Limb (tissue), 2 donors: Measurements from ENCODE around the gene LMBR1.
"Not testable (repeated sequence)": the region's sequence is repeated elsewhere in the genome, so short reads cannot be mapped to it uniquely, and the experiment has no call there.

Experiments used
- DNase-seq, 2 donors: peaks; one replicate each; pipeline ENCODE4 v3.0.0-alpha.2; 2016; ENCODE audit errors: extremely low spot score in 2 of 2

LMBR1 gene

GRCh38 chr7:156759579-156760202 lies 133.3 kb downstream of the LMBR1 start:
- DNase-seq, result no peak

GRCh38 chr7:156759143-156759542 lies 133.8 kb downstream of the LMBR1 start:
- no peak for DNase-seq

GRCh38 chr7:156754201-156754600 lies 138.8 kb downstream of the LMBR1 start:
- DNase-seq, result no peak

GRCh38 chr7:156753630-156754029 lies 139.4 kb downstream of the LMBR1 start:
- no peak for DNase-seq

GRCh38 chr7:156753229-156753560 lies 139.8 kb downstream of the LMBR1 start:
- no peak for DNase-seq

- no peak for DNase-seq
These were observed 140.4 kb downstream of the LMBR1 start for GRCh38 chr7:156752367-156753228.

- no peak for DNase-seq
These were observed 141.7 kb downstream of the LMBR1 start for GRCh38 chr7:156751319-156751718.

GRCh38 chr7:156747718-156748117 lies 145.3 kb downstream of the LMBR1 start:
- no peak for DNase-seq

GRCh38 chr7:156746891-156747290 lies 146.1 kb downstream of the LMBR1 start:
- no peak for DNase-seq

GRCh38 chr7:156739596-156739995 lies 153.4 kb downstream of the LMBR1 start:
- DNase-seq, result no peak

- no peak for DNase-seq
These were observed 157.1 kb downstream of the LMBR1 start for GRCh38 chr7:156735851-156736250.

- no peak for DNase-seq
These were observed 159.3 kb downstream of the LMBR1 start for GRCh38 chr7:156733638-156734037.

- no peak for DNase-seq
These were observed 160.8 kb downstream of the LMBR1 start for GRCh38 chr7:156732091-156732625.

GRCh38 chr7:156731651-156732050 lies 161.3 kb downstream of the LMBR1 start:
- no peak for DNase-seq

GRCh38 chr7:156725936-156726335 lies 167.0 kb downstream of the LMBR1 start:
- no peak for DNase-seq

GRCh38 chr7:156725073-156725472 lies 167.9 kb downstream of the LMBR1 start:
- no peak for DNase-seq

- DNase-seq, result no peak
These were observed 170.7 kb downstream of the LMBR1 start for GRCh38 chr7:156722043-156722826.

GRCh38 chr7:156703773-156704482 lies 189.1 kb downstream of the LMBR1 start:
- DNase-seq, result no peak

- no peak for DNase-seq
These were observed 189.8 kb downstream of the LMBR1 start for GRCh38 chr7:156703209-156703608.

GRCh38 chr7:156702399-156702798 lies 190.6 kb downstream of the LMBR1 start:
- no peak for DNase-seq

GRCh38 chr7:156701787-156702186 lies 191.2 kb downstream of the LMBR1 start:
- not testable (repeated sequence) for DNase-seq
